GM18858 (cell line): ENCODE measurements around the gene DSCAM.

ENCODE experiments used
- ATAC-seq: cut with Tn5 transposase; IDR thresholded peaks from one replicate; pipeline ENCODE4 v1.9.1; 2021; ENCODE audit not compliant: unreplicated experiment

Gene DSCAM

GRCh38 chr21:40714536-40714935, 132.4 kb downstream of the DSCAM start:
- no peak for ATAC-seq

GRCh38 chr21:40707656-40708244, 139.2 kb downstream of the DSCAM start:
- ATAC-seq, result no peak

- ATAC-seq, result no peak
Observed at GRCh38 chr21:40706806-40707655, 139.9 kb downstream of the DSCAM start.

GRCh38 chr21:40706176-40706575, 140.8 kb downstream of the DSCAM start:
- ATAC-seq, result no peak

GRCh38 chr21:40704141-40704540, 142.8 kb downstream of the DSCAM start:
- ATAC-seq, result no peak

GRCh38 chr21:40699366-40699765, 147.6 kb downstream of the DSCAM start:
- no peak for ATAC-seq

GRCh38 chr21:40696246-40696645, 150.7 kb downstream of the DSCAM start:
- ATAC-seq, result no peak

- ATAC-seq, result no peak
Observed at GRCh38 chr21:40689840-40690360, 157.1 kb downstream of the DSCAM start.

GRCh38 chr21:40689217-40689616, 157.7 kb downstream of the DSCAM start:
- no peak for ATAC-seq

- no peak for ATAC-seq
Observed at GRCh38 chr21:40688106-40688864, 158.7 kb downstream of the DSCAM start.

- no peak for ATAC-seq
Observed at GRCh38 chr21:40687625-40688024, 159.3 kb downstream of the DSCAM start.

GRCh38 chr21:40686526-40686925, 160.4 kb downstream of the DSCAM start:
- no peak for ATAC-seq

- no peak for ATAC-seq
Observed at GRCh38 chr21:40685141-40685540, 161.8 kb downstream of the DSCAM start.

GRCh38 chr21:40684726-40685125, 162.2 kb downstream of the DSCAM start:
- ATAC-seq, result no peak

GRCh38 chr21:40683349-40683748, 163.6 kb downstream of the DSCAM start:
- ATAC-seq, result no peak

- no peak for ATAC-seq
Observed at GRCh38 chr21:40681164-40681859, 165.6 kb downstream of the DSCAM start.

GRCh38 chr21:40680311-40680710, 166.6 kb downstream of the DSCAM start:
- ATAC-seq, result no peak

- ATAC-seq, result no peak
Observed at GRCh38 chr21:40678681-40679284, 168.2 kb downstream of the DSCAM start.

- ATAC-seq, result no peak
Observed at GRCh38 chr21:40675017-40675416, 171.9 kb downstream of the DSCAM start.

GRCh38 chr21:40672602-40673001, 174.4 kb downstream of the DSCAM start:
- no peak for ATAC-seq

- ATAC-seq, result no peak
Observed at GRCh38 chr21:40671716-40672115, 175.2 kb downstream of the DSCAM start.
